ENCODE data around the gene FAM53B.

FAM53B gene

GRCh38 chr10:124632064-124632531 lies 112.1 kb downstream of the FAM53B start:
- Mint-ChIP-seq H3K27me3 (ENCODE audit: low read depth) (peaks cover 3% of the 10 kb centered on the region), H3K9me3 (no peaks in the 10 kb centered on the region), H3K4me1 (peaks cover 19% of the 10 kb centered on the region), H3K36me3 (ENCODE audit: low read depth) (peaks cover 26% of the 10 kb centered on the region), H3K4me3 (no peak overlapping the region), H3K27ac (no peak overlapping the region)
- TF ChIP-seq, protein P1, sequence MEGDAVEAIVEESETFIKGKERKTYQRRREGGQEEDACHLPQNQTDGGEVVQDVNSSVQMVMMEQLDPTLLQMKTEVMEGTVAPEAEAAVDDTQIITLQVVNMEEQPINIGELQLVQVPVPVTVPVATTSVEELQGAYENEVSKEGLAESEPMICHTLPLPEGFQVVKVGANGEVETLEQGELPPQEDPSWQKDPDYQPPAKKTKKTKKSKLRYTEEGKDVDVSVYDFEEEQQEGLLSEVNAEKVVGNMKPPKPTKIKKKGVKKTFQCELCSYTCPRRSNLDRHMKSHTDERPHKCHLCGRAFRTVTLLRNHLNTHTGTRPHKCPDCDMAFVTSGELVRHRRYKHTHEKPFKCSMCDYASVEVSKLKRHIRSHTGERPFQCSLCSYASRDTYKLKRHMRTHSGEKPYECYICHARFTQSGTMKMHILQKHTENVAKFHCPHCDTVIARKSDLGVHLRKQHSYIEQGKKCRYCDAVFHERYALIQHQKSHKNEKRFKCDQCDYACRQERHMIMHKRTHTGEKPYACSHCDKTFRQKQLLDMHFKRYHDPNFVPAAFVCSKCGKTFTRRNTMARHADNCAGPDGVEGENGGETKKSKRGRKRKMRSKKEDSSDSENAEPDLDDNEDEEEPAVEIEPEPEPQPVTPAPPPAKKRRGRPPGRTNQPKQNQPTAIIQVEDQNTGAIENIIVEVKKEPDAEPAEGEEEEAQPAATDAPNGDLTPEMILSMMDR (IDR thresholded peaks at IDR 0.05; ENCODE audit: unreplicated experiment in 3 of 3) = peak; percentile 17 to 49 (median 24)

- peaks cover 19% of the 10 kb centered on the region for H3K36me3 Mint-ChIP-seq (ENCODE audit: low read depth)
Measured at GRCh38 chr10:124630551-124630950, 113.6 kb downstream of the FAM53B start.

GRCh38 chr10:124629842-124630241 lies 114.3 kb downstream of the FAM53B start:
- Mint-ChIP-seq H3K4me3 (no peak overlapping the region), H3K4me1 (peaks cover 31% of the 10 kb centered on the region), H3K36me3 (ENCODE audit: low read depth) (peaks cover 16% of the 10 kb centered on the region), H3K9me3 (no peaks in the 10 kb centered on the region), H3K27me3 (ENCODE audit: low read depth) (no peaks in the 10 kb centered on the region), H3K27ac (no peak overlapping the region)
- TF ChIP-seq, protein P1 (IDR thresholded peaks at IDR 0.05; ENCODE audit: unreplicated experiment in 3 of 3) = no peak

More at GRCh38 chr10:124630551-124630950, 113.6 kb downstream of the FAM53B start:
- no peaks in the 10 kb centered on the region for H3K9me3 Mint-ChIP-seq
- H3K27me3 Mint-ChIP-seq (ENCODE audit: low read depth) = peaks cover 3% of the 10 kb centered on the region
- no peak overlapping the region for H3K27ac Mint-ChIP-seq
- no peak overlapping the region for H3K4me3 Mint-ChIP-seq
- peaks cover 26% of the 10 kb centered on the region for H3K4me1 Mint-ChIP-seq
- TF ChIP-seq, protein P1 (IDR thresholded peaks at IDR 0.05; ENCODE audit: unreplicated experiment in 3 of 3) = no peak

DNA sequence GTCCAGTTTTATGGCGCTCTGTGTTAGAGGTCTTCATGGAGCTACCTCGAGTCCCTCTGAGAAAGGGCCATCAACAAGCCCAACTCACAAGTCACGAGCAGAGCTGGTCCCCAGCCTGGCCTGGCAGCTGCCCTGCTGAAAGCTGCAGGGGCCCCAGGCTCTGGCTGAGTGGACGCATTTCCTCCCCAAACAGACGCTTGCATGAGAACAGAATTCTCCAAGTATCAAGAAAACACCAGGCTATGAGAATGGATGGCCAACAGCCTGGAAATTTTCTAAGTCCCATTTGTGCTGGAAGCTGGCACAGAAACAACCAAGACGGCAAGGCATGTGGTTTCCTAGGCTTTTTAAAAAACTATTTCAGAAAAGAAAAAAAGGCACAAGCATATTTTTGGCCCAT lies 114.8 kb downstream of the FAM53B start:
- no peaks in the 10 kb centered on the region for H3K27me3 Mint-ChIP-seq (ENCODE audit: low read depth)
- peak overlapping the region in 2 of 3 experiments; percentile 33 to 51 for H3K27ac Mint-ChIP-seq
- H3K4me3 Mint-ChIP-seq = no peak overlapping the region
- TF ChIP-seq, protein P1 (IDR thresholded peaks at IDR 0.05; ENCODE audit: unreplicated experiment in 3 of 3) = no peak
- peaks cover 35% of the 10 kb centered on the region for H3K4me1 Mint-ChIP-seq
- H3K9me3 Mint-ChIP-seq = no peaks in the 10 kb centered on the region
- H3K36me3 Mint-ChIP-seq (ENCODE audit: low read depth) = peaks cover 12% of the 10 kb centered on the region

- Mint-ChIP-seq H3K4me3 (no peak overlapping the region), H3K4me1 (peaks cover 42% of the 10 kb centered on the region), H3K27ac (no peak overlapping the region), H3K27me3 (ENCODE audit: low read depth) (no peaks in the 10 kb centered on the region), H3K36me3 (ENCODE audit: low read depth) (peaks cover 8% of the 10 kb centered on the region), H3K9me3 (no peaks in the 10 kb centered on the region)
- TF ChIP-seq, protein P1 (IDR thresholded peaks at IDR 0.05; ENCODE audit: unreplicated experiment in 3 of 3) = no peak
Measured at GRCh38 chr10:124628676-124629021, 115.5 kb downstream of the FAM53B start.

DNA sequence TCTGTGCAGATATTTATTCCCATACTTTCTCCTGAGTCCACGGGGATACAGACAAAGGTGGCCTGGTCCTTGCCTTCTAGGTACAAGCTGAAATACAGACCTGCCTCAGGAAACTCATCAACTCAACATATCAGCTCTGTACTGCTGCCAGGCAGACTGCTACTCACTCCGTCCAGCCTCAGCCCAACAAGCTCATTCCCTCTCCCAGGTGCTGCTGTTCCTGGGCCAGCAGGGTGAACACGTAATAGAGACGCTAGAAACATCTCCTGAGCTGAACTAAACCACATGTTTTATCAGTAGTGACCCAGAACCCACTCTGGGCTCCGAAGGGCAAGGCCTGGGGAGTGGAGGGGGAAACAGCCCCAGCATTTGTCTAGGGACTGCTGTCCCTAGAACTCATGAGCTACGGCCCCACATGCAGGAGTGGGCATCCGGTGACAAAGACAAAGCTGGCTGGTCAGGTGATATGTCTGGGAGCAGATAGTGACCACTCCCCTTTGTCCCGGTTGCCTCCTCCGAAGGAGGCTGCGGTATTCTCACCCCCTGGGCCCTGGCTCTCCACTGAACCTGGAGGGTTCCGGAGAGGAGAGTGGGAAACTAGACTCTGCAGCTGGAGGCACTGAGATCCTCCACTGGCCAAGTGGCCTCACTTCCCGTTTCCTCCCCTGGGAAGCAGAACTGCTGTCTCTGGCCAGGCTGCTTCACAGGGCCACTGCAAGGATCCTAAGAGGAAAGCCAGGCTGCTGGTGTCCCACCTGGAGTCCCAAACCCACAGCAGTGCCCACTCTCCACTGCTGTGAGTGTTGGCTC lies 116.1 kb downstream of the FAM53B start:
- no peaks in the 10 kb centered on the region for H3K9me3 Mint-ChIP-seq
- TF ChIP-seq, protein P1 (IDR thresholded peaks at IDR 0.05; ENCODE audit: unreplicated experiment in 3 of 3) = no peak
- peak overlapping the region in 2 of 3 experiments; percentile 6 to 39 for H3K27ac Mint-ChIP-seq
- H3K27me3 Mint-ChIP-seq (ENCODE audit: low read depth) = no peaks in the 10 kb centered on the region
- H3K36me3 Mint-ChIP-seq (ENCODE audit: low read depth) = peaks cover 2% of the 10 kb centered on the region
- H3K4me3 Mint-ChIP-seq = no peak overlapping the region
- peaks cover 43% of the 10 kb centered on the region for H3K4me1 Mint-ChIP-seq
